ENCODE results near the gene TPO.

GRCh38 chr2:1414121-1414520 is 858 bp downstream of the TPO start:
- TF ChIP-seq CTCF (IDR thresholded peaks at IDR 0.05) (no peak), EZH2 (IDR thresholded peaks at IDR 0.05) (no peak), EZH2phosphoT487 (IDR thresholded peaks at IDR 0.05) (no peak)
